ENCODE measurements around the gene IL1A.

DNA sequence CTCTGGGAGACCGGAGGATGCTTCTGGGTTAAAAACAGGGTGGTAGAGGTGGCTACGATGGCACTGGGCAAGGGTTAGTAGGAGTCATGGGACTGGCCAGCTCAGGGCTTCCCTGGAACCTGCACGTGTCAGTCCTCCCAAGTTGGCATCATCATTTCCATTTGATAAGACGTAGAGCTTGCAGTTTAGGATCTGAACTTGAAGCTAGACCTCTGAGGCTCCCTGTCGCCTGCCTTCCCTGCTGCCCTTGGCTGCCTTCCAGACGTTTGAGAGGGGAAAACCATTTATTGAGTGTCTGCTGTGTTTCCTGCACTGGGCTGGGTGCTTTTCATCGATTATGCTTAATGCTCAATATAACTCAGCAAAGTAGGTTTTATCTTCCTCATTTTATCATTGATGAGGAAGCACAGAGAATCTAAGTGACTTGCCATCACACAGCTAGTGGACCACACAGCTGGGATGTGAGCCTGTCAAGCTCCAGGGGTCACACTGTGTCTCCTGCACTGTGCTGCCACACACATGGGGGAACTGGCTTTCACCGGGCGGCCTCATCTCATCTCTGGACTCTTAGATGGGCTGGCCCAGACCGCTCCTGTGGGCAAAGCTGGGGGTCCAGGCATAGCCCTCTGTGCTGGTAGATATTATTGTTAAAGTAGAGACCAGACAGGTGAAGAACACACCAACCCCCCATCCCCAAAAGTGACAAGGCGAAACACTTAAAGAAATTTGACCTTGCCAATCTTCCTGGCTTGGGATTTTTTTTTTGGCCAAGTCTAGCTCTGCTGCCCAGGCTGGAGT, 55.7 kb downstream of the IL1A start:
- TF ChIP-seq, protein P1, sequence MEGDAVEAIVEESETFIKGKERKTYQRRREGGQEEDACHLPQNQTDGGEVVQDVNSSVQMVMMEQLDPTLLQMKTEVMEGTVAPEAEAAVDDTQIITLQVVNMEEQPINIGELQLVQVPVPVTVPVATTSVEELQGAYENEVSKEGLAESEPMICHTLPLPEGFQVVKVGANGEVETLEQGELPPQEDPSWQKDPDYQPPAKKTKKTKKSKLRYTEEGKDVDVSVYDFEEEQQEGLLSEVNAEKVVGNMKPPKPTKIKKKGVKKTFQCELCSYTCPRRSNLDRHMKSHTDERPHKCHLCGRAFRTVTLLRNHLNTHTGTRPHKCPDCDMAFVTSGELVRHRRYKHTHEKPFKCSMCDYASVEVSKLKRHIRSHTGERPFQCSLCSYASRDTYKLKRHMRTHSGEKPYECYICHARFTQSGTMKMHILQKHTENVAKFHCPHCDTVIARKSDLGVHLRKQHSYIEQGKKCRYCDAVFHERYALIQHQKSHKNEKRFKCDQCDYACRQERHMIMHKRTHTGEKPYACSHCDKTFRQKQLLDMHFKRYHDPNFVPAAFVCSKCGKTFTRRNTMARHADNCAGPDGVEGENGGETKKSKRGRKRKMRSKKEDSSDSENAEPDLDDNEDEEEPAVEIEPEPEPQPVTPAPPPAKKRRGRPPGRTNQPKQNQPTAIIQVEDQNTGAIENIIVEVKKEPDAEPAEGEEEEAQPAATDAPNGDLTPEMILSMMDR (IDR thresholded peaks at IDR 0.05) = no peak
- TF ChIP-seq POLR2A (IDR thresholded peaks at IDR 0.05) = no peak
